RKO (cell line): ENCODE results near the gene MON1A.
A peak's percentile ranks its signal among the peaks of the same experiment; 100 is the strongest.

Source experiments
- DNase-seq: peaks from one replicate; pipeline ENCODE4 v3.0.0-alpha.2; 2016; ENCODE audit warnings: low spot score

Gene MON1A

GRCh38 chr3:49889296-49889695 lies 40.3 kb downstream of the MON1A start:
- DNase-seq = no peak

DNA sequence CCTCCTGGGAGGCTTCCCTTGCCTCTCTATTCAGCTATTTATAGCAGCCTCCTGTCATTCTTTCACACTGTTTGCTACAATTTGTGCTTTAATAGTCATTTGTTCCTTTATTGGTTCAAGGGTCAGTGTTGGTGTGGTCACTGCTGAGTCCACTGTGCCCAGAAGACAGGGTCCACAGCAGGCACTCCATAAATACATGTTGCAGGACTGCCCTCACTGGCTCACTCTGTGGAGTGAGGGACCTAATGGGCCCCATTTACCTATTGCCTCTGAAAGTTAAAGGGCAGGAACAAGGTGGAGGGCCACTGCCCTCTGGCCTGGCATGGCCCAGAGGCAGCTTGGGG lies 42.7 kb downstream of the MON1A start:
- DNase-seq = no peak

DNA sequence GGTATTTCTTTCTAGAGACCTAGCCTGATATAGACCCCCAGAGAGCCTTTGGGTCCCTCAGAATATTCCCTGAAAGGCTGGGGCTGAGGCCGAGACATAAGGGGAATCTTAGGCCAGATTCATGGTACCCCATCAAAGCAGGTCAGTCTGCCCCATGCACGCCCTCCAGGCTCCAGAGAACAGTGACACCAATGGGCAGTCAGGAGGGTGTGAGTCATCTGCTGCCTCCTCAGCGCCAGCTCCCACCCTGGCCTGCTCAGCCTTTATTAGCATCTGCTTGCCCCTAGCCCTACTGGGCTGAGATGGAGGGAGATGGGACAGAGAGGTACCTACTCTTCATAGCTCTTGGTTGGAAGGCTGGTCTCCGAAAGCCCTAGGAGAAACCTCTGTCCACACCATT lies 45.6 kb downstream of the MON1A start:
- peak; percentile 22 for DNase-seq

DNA sequence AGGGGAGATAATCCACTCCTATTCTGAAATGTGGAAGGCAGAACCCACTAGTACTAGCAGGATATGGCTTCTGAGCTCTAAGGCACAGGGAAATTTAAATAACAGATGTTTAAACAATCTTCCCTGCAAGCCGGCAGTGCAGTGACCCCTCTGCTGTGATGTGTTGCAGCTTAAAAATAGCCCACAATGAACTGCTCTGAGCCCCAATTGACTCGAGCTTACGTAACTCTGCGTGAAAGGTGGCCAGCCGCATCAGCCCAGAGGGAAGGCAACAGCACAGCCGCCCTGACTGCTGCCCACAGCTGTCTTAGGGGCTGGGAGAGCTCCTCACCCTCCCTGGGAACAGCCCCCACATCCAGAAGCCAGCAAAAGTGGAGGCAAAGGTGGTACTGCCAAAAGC lies 47.4 kb downstream of the MON1A start:
- DNase-seq = no peak

GRCh38 chr3:49880581-49881315 lies 48.9 kb downstream of the MON1A start:
- no peak for DNase-seq

- DNase-seq = no peak
Observed at GRCh38 chr3:49879721-49880120, 49.9 kb downstream of the MON1A start.

- DNase-seq = no peak
Observed at GRCh38 chr3:49878686-49879085, 50.9 kb downstream of the MON1A start.

DNA sequence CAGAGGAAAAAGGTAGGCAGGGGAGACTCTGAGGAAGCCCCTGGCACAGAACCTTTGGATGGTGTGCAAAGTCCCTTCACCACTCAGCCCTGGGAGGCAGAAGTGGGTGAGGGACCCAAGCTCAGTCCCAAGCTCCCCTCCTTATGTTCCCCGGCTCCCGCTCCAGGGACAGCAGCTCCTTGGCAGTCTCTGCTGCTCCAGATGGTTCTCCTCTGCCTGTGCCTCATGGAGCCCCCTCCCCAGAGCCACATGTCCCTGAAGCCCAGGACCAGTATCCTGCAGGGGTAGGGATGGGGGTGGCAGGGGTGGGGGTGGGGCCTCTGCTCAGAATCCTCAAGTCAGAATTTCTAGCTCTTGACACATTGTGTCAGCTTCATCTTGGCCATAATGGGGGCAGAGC lies 51.9 kb downstream of the MON1A start:
- DNase-seq = no peak

- DNase-seq = no peak
Observed at GRCh38 chr3:49876567-49876966, 53.0 kb downstream of the MON1A start.

DNA sequence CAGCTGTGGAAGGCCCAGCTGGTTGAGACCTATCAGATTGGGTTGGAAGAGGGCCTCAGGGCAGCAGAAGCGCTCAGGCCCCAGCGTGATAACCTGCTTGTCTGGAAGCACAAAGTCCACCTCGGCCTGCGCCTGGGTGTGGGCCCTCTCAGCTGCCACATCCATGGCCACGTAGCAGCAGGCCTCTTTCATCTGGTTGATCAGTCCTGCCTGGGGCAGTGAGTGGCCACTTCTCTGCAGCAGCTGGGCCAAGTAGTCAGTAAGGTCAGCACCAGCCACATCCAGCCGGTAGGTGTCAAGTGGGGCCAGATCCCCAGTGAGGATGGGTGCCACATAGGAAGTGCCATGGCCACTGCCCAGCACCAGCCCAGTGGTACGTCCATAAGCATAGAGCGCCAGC lies 56.0 kb downstream of the MON1A start:
- no peak for DNase-seq

DNA sequence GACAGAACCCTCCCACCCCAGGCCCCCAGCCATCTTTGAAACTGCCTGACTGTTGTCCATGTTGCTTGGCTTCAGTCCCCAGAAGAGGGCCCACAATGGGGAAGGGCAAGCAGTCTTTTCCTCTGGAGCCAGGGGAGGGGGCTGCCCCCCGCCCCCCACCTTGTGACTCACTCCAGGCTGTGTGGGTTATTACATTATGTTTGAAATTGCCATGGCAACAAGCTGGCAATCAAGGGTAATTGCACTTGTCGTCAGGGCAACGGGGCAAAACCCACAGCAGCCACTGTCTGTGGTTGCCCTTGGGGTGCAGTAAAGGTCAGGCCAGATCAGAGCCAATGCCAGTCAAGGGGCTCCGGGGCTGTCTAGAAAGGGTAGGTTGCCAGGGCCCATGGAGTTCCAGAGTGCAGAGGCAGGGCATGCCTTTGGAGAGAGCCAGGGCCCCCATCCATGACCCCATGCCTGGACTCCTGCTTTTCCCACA lies 56.8 kb downstream of the MON1A start:
- no peak for DNase-seq

DNA sequence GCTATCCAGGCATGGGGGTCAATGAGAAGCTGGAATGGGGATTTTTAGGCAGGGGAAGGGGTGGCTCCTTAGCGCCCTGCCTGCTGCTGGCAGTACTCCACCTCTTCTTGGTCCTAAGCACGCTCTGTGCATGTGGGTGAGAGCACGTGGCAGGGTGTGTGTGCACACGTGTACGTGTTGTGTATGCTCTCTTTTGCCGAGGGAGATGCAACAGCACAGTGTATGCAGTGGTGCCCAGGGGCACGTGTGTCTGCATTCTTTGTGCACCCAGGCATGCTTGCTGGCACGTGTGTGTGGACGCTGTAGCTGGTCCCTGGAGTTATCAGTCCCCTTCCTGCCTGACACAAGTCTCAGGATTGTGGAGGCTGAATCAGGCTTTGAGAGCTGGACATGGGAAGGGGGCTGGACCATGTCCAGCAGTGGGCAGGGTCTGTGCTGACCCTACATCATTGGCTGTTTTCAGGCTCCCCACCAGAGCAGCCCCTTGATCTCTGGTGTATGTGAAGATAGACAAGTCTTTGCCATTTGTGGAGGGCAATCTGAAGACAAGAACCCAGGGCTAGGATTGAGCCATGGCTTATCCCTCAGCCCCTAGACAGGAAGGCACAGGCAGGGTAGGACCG lies 58.0 kb downstream of the MON1A start:
- DNase-seq = no peak

DNA sequence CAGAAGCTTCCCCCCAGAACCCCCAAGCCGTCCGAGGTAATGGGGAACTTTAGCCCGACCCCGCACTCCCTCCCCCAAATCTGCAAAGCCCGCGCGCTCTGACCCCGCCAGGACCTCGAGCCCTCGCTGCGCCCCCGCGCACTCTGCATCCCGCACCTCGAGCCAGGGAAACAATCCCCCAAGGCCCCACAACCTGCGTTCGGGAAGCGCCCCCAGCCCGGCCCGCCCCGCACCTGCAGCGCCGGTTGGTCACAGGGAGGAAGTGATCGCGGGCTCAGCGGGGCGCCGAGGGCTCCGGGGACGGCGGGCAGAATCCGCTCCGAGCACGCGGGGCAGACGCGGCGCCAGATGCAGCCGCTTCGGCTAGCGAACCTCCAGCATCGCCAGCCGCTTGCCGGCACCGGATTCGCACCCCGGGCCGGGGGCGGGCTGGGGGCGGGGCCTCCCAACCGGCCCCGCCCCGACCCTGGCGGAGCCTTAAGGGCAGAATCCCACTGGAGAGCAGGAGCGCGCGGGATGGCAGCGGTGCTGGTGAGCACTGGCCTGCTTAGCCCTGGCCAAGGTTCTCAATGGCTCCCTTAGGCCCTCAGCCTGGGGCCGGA lies 60.0 kb downstream of the MON1A start, which contains the start of gene CAMKV:
TSS of gene CAMKV (minus strand) at position 382 of the 602 bp plus-strand sequence. CDS start 7,518 bp downstream, outside the sequence.
- DNase-seq = no peak

DNA sequence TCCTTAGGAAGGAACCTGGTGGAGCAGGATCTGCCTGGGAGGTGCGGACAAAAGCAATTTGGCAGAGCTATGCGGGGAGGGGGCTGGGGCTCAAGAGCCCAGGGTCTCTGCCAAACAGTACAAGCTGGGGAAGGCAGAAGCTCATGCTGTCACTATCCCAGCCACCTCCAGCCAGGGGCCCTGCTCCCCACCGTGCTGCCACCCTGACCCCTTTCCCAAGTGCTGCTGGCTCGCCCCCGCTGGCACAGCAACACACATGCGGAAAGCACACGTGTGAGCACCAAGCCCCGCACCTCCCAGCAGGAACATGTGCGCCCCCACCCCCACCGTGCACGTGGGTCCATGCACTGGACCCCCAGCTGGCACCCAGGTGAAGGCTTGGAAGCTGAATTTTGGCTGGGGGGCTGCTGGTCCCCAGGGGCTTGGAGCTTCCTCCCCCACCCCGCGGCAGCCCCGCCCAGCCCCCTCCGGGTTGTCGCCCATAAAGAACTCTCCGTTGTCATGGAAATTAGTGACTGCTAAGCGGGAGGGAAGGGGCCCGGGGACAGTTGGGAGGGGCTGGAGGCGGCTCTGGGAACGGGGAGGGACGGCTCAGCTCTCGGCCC lies 60.6 kb downstream of the MON1A start:
- DNase-seq = no peak

- peak; percentile 44 for DNase-seq
Observed at GRCh38 chr3:49867871-49868321, 61.7 kb downstream of the MON1A start.

DNA sequence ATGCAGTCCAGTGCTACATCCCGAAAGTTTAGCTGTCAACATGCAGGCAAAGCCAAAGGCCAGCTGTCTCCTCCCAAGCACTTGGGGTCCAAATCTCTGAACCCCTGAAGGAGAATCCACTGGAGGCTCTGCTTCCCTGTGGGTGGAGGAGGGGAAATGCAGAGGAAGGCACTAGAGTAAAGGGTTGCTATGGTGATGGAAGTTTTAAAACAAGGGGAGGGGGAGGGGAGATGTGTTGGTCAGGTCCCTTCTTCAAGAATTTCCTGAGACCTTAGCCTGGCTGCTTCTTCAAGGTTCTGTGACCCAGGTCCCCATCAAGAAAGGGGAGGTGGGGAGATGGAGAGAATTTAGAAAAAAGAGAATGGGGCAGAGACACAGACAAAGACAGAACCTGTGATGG lies 62.2 kb downstream of the MON1A start:
- no peak for DNase-seq

DNA sequence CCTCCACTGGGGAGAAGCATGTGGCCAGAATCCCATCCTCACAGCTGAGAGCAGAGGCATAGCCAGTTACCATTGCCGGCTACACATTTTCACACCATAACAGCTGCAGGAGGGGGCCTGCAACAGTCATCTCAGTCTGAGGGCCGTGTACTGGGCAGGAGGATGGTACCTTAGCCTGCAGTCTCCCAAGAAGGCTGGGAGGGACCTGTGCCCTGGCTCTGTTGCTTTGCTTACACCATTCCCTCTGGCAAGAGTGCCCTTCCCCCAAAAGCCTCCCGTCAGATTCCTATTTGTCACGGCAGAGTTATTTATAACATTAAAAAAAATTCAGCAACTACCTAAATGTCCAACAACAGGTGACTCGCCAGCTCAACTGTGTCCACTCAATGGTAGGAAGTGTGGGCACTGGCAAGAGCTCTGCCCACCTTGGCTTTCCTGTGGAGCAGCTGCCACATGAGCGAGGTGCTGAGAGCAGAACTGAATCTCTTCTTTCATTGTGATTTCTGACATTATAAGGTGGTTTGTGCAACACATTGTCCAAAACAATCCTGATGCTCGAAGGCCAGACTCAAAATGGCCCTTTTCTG lies 64.3 kb downstream of the MON1A start:
- DNase-seq = no peak

- no peak for DNase-seq
Observed at GRCh38 chr3:49864505-49864904, 65.1 kb downstream of the MON1A start.

- no peak for DNase-seq
Observed at GRCh38 chr3:49859576-49860305, 69.9 kb downstream of the MON1A start.
